Prostate gland (tissue), 2 donors: Measurements from ENCODE around the gene KANSL3. TPM values are rescaled to one million over a fixed set of nuclear protein-coding genes. Genes with fewer than 3 reads are reported as not detected.
A peak's percentile ranks its signal among the peaks of the same experiment; 100 is the strongest.

Experiments used
- DNase-seq: peaks from one replicate; pipeline ENCODE4 v3.0.0-alpha.2; 2019; ENCODE audit warnings: low spot score
- H3K27ac ChIP-seq, 2 donors: fragments of 200-600 bp; sonication (generic); 2 replicates each; pipeline ENCODE4 v1.5.1; 2017 to 2019
- H3K27me3 ChIP-seq: fragments of 200-600 bp; sonication (generic); replicated peaks from 2 replicates; pipeline ENCODE4 v1.5.1; 2019; ENCODE audit not compliant: insufficient read depth
- H3K36me3 ChIP-seq, 2 donors: fragments of 200-600 bp; sonication (generic); 1 replicate in 1 of 2; 2 replicates in 1 of 2; pipeline versions ENCODE4 v1.5.1 to v1.8.1; 2017 to 2019
- H3K4me1 ChIP-seq: fragments of 200-600 bp; sonication (generic); replicated peaks from 2 replicates; pipeline ENCODE4 v1.5.1; 2019
- H3K4me3 ChIP-seq, 2 donors: fragments of 200-600 bp; sonication (generic); 2 replicates each; pipeline ENCODE4 v1.5.1; 2017 to 2019
- H3K9me3 ChIP-seq: fragments of 200-600 bp; sonication (generic); 2 replicates; pipeline ENCODE4 v1.5.1; 2017
- CTCF ChIP-seq, 4 experiments: fragments of 200-600 bp in 2 of 4; fragments of 450-650 bp in 2 of 4; sonication (generic) in 2 of 4; IDR thresholded peaks; 1 replicate in 3 of 4; 2 replicates in 1 of 4; pipeline ENCODE4 v1.5.1; 2016 to 2019; ENCODE audit warnings: antibody characterized with exemption in 4 of 4, mild to moderate bottlenecking in 2 of 4, moderate library complexity in 2 of 4
- POLR2A ChIP-seq: fragments of 450-650 bp; IDR thresholded peaks from one replicate; pipeline ENCODE4 v1.6.1; 2016; ENCODE audit warnings: antibody characterized with exemption, mild to moderate bottlenecking
- POLR2AphosphoS5 ChIP-seq: sonication (generic); formaldehyde crosslinking; IDR thresholded peaks from one replicate; pipeline ENCODE4 v1.6.1; 2017; ENCODE audit warnings: antibody characterized with exemption
- WGBS: methylation state at CpG from one replicate; pipeline ENCODE4 v1.1.5; 2018; 5-methylcytosine and 5-hydroxymethylcytosine counted together
- intact Hi-C: fragments of 100-400 bp; cut with DNase I; formaldehyde crosslinking; loops from one replicate; pipeline ENCODE4 v1.14.2; 2022
- total RNA-seq, 2 donors: library from RNA; depleted of rRNA; stranded (reverse); fragments of >200 nt; gene quantifications; one replicate each; pipeline ENCODE4 v1.1.0, GENCODE V29; 2016

KANSL3 gene
- total RNA-seq, 2 donors from 2014 or later = 41.3 to 70.0 TPM

GRCh38 chr2:96683972-96684820, 46.1 kb upstream of the KANSL3 start:
- TF ChIP-seq CTCF (IDR thresholded peaks at IDR 0.05) (no peak), POLR2A (no peak), POLR2AphosphoS5 (no peak)
- WGBS = 96% methylated on average over 12 of the region's 13 CpGs
- intact Hi-C loops = no loop called here
- Histone ChIP-seq H3K4me1 (peaks cover 2% of the 10 kb centered on the region), H3K4me3 (no peak overlapping the region), H3K9me3 (no peaks in the 10 kb centered on the region), H3K36me3 (no peaks in the 10 kb centered on the region), H3K27ac (no peak overlapping the region), H3K27me3 (no peaks in the 10 kb centered on the region)
- DNase-seq = no peak

GRCh38 chr2:96683307-96683706, 45.2 kb upstream of the KANSL3 start:
- no peak overlapping the region for H3K27ac ChIP-seq
- H3K4me3 ChIP-seq = no peak overlapping the region
- H3K9me3 ChIP-seq = no peaks in the 10 kb centered on the region
- no peaks in the 10 kb centered on the region for H3K27me3 ChIP-seq
- intact Hi-C loops = no loop called here
- no peaks in the 10 kb centered on the region for H3K36me3 ChIP-seq
- peaks cover 2% of the 10 kb centered on the region for H3K4me1 ChIP-seq
- TF ChIP-seq CTCF (IDR thresholded peaks at IDR 0.05) = no peak
- TF ChIP-seq POLR2AphosphoS5 = no peak
- no peak for TF ChIP-seq POLR2A
- DNase-seq = no peak
- 93% methylated on average over 5 of the region's 5 CpGs for WGBS

- Histone ChIP-seq H3K27me3 (no peaks in the 10 kb centered on the region), H3K27ac (no peak overlapping the region), H3K4me1 (peaks cover 2% of the 10 kb centered on the region), H3K9me3 (no peaks in the 10 kb centered on the region), H3K4me3 (no peak overlapping the region), H3K36me3 (no peaks in the 10 kb centered on the region)
- no peak for DNase-seq
- TF ChIP-seq POLR2AphosphoS5 (no peak), CTCF (IDR thresholded peaks at IDR 0.05) (no peak), POLR2A (no peak)
- intact Hi-C loops = no loop called here
- 90% methylated on average over 4 of the region's 4 CpGs for WGBS
Measured at GRCh38 chr2:96681540-96681939, 43.4 kb upstream of the KANSL3 start.

GRCh38 chr2:96680561-96681141, 42.5 kb upstream of the KANSL3 start:
- no peaks in the 10 kb centered on the region for H3K36me3 ChIP-seq
- WGBS = 70% methylated on average over 5 of the region's 5 CpGs
- intact Hi-C loops = no loop called here
- no peak overlapping the region for H3K27ac ChIP-seq
- H3K27me3 ChIP-seq = no peaks in the 10 kb centered on the region
- TF ChIP-seq CTCF (IDR thresholded peaks at IDR 0.05) (no peak), POLR2AphosphoS5 (no peak), POLR2A (no peak)
- H3K9me3 ChIP-seq = no peaks in the 10 kb centered on the region
- no peaks in the 10 kb centered on the region for H3K4me1 ChIP-seq
- no peak for DNase-seq
- no peak overlapping the region for H3K4me3 ChIP-seq

- H3K4me1 ChIP-seq = no peaks in the 10 kb centered on the region
- no peak overlapping the region for H3K27ac ChIP-seq
- intact Hi-C loops = no loop called here
- no peak overlapping the region for H3K4me3 ChIP-seq
- peak; percentile 45 for DNase-seq
- H3K27me3 ChIP-seq = no peaks in the 10 kb centered on the region
- H3K9me3 ChIP-seq = no peaks in the 10 kb centered on the region
- 15% methylated on average over 9 of the region's 9 CpGs for WGBS
- TF ChIP-seq POLR2AphosphoS5 = peak; percentile 19
- no peak for TF ChIP-seq POLR2A
- TF ChIP-seq CTCF (IDR thresholded peaks at IDR 0.05) = peak in 2 of 4 experiments; percentile 13 to 22
- no peaks in the 10 kb centered on the region for H3K36me3 ChIP-seq
Measured at GRCh38 chr2:96679848-96680247, 41.7 kb upstream of the KANSL3 start.
